SK-MEL-5 (cell line): Measurements from ENCODE around the gene NFATC2. TPM values are rescaled to one million over a fixed set of nuclear protein-coding genes. Genes with fewer than 3 reads are reported as not detected.
A peak's percentile ranks its signal among the peaks of the same experiment; 100 is the strongest.

Experiments
- DNase-seq: peaks from one replicate; pipeline ENCODE4 v3.0.0-alpha.2; 2016; ENCODE audit warnings: low read depth, low spot score
- in situ Hi-C: cut with HindIII; loops from 2 replicates; pipeline ENCODE4 v1.10.0; 2016; ENCODE audit warnings: low sequenced_read_pairs, high pct_unique_total_duplicates, low pct_unique_long_range_greater_than_20kb
- total RNA-seq: library from RNA; depleted of rRNA; stranded (reverse); fragments of >200 nt; shearing (Covaris generic); gene quantifications from 2 replicates; pipeline ENCODE4 v1.2.3, GENCODE V29; 2014

NFATC2 gene
- total RNA-seq, 1 experiment from 2014 or later: 2.6 TPM

DNA sequence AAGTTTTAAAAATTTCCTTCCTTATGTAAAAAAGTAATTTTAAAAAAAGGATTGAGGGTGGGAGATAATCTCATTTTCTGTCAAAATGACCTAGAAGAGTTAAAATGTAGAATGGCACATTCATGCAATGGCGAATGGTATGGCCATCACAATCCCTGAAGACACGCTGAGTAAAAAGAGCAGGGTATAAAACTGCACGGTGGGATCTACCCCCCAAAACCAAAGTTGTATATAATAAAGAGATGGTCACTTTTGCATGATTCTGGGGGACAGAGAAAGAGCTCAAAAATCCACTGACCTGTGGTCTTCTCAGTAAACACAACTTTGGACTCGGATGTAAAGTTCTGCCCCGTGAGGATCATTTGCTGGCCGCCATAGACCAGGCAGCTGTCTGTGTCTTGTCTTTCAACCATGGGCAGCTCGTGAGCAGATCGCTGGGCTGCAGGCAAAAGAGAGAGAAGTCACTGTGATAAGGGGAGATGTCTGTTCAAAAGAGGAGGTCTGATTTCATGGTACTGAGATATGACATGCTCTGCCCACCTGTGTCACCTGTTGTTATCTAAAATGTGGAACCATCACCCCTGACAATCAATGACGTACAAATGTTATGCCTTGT, 88.2 kb downstream of the NFATC2 start:
- in situ Hi-C loops: no loop called here
- DNase-seq: no peak

GRCh38 chr20:51452734-51453365, 89.7 kb downstream of the NFATC2 start:
- in situ Hi-C loops: no loop called here
- DNase-seq: no peak

DNA sequence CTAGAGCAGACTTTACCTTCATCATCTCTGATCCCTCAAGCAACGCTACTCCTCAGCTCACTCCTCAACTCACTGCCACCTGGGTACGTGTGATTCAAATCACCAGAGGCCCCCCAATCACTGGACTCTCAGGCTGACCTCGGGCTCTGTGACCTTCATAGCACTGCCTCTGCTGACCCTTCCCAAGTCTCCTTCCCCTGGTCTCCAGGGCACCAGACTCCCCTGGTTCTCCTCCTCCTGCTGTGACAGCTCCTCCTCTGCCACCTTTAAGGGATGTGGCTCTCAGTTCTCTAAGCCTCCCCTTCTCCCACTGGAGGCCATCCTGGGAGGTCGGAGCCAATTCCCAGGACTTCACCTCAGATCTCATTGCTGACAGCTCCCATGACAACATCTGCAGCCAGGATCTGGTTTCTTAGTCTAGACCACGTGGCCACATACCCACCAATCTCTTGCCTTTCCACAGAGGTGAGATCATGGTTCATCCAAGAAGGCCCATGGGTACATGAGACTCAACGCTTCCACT, 90.4 kb downstream of the NFATC2 start:
- no peak for DNase-seq
- in situ Hi-C loops: no loop called here

DNA sequence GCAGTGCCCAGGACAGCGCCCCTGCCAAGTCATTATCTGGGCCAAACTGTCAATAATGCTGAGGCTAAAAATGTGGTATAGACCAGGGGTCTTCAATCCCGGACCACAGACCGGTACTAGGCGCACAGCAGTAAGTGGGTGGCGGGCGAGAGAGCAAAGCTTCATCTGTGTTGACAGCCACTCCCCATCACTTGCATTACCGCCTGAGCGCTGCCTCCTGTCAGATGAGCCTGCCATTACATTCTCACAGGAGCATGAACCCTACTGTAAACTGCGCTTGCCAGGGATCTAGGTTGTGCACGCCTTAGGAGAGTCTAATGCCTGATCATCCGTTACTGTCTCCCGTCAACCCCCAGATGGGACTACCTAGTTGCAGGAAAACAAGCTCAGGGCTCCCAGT, 91.0 kb downstream of the NFATC2 start:
- in situ Hi-C loops: no loop called here
- DNase-seq: no peak

DNA sequence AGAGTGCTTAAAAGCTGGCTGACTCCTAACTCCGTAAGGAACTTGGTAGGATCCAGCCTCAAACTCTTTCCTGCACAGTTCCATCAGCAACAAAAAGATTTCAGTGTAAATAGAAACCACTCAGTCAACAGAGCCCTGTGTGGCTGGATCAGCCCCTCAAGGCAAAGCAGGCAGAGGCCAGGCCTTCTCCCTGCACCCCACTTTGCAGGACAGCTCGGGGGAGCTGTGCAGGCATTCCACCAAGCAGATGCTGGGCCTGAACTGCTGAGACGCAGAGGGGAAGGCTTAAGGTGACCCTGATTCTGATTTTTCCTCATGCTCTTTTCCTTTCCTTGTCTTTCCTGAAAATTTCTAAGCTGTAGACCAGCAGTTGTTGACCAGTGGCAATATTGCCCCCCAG, 91.5 kb downstream of the NFATC2 start:
- no peak for DNase-seq
- in situ Hi-C loops: no loop called here

DNA sequence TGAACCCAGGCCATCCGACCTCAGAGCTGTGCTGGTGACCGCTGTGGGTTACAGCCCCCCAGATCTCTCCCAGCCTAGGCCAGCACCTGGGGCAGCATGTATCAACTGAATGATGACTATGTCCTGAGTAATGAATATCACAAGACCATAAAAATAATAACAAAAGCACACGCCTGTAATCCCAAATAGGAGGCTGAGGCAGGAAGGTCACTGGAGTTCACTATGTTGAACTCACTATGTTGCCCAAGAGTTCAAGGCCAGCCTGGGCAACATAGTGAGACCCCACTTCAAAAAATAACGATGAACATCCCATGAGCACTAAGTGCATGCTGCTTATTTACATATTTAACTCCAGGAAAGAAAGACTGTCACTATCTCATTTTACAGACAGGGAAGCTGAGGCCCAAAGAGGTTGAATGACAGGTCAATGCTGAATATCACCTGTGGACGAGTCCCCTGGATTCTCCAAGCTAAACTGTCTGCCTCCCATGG, 92.3 kb downstream of the NFATC2 start:
- in situ Hi-C loops: no loop called here
- no peak for DNase-seq

DNA sequence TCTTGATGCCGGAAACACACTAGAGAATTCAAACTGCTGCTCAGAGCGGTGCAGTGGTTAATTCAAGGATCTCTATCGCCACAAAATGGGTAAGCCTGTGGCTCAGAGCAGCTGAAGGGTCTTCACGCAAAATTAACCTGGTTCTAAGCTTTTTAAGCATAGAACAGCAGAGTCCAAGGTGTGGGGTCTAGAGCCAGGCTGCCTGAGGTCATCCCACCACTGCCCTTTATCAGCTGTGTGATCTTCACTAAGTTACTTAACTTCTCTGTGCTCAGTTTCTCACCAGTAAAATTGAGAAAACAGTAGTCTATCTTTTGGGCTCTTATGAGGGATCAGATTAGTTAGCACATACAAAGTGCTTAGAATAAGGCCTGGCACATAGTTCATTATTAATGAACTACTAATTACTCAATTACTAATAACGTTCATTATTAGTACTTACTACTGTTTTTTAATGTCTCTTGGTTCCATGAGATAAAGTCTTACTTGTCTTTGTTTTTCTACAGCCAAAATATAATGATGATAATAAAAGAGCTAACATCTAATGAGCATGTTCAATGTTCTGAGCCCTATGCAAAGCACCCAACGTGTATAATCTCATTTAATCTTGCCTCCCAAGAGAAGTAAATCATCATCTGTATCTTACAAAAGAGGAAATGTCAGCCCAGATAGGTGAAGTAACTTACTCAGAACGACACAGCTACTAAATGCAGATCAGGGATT, 92.9 kb downstream of the NFATC2 start:
- DNase-seq: no peak
- in situ Hi-C loops: no loop called here

DNA sequence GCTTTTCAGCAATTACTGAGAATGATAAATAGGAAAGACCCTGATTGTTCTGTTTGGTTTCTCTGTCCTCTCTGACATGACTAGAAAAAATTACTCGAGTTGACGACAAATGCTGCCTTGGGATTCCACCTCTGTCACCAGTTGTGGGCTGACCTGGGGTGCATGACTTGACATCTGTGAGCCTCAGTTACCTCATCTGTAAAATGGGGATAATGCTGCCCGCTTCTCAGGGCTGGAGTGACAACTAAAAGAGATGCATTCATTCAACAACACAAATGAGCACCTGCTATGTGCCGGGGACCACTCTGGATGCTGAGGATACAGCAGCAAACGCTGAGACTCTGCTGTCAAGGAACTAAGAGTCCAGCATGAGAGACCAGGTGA, 94.8 kb downstream of the NFATC2 start:
- no peak for DNase-seq
- in situ Hi-C loops: no loop called here

DNA sequence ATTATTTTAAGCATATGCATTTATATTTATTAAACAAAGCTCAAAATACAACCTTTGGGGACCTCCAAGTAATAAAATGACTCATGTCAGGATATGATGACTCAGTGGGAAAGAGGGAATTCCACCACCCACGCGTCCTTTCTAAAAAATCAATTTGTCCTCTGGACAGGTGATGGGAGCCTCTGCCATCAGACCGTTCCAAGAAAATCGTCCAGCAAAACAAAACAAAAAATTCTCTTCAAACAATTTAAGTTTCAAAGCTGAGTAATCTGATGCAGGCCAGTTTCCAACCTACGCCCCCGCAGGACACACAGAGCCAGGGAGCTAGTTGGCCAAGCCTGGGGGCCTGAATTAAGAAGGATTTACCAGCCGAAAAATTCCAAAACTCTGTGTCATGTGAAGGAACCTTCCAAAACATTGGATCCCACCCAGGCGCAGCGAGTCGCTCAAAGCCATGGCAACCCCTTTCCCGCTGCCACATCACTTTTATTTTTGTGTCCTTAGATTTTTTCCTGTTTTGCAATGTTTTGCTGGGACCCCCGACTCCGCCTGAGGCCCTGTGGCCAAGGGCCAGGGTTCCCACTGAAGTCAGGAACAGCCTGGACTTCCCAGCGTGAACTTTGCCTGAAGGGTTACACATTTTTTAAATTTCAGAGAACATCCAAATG, 95.3 kb downstream of the NFATC2 start:
- DNase-seq: peak; percentile 56
- in situ Hi-C loops: no loop called here

GRCh38 chr20:51446656-51447055, 95.9 kb downstream of the NFATC2 start:
- in situ Hi-C loops: no loop called here
- no peak for DNase-seq

GRCh38 chr20:51446230-51446629, 96.3 kb downstream of the NFATC2 start:
- no peak for DNase-seq
- in situ Hi-C loops: no loop called here

- in situ Hi-C loops: no loop called here
- no peak for DNase-seq
Observed at GRCh38 chr20:51445591-51445990, 96.9 kb downstream of the NFATC2 start.

- DNase-seq: no peak
- in situ Hi-C loops: no loop called here
Observed at GRCh38 chr20:51444922-51445438, 97.5 kb downstream of the NFATC2 start.

- DNase-seq: no peak
- in situ Hi-C loops: no loop called here
Observed at GRCh38 chr20:51444467-51444866, 98.1 kb downstream of the NFATC2 start.

DNA sequence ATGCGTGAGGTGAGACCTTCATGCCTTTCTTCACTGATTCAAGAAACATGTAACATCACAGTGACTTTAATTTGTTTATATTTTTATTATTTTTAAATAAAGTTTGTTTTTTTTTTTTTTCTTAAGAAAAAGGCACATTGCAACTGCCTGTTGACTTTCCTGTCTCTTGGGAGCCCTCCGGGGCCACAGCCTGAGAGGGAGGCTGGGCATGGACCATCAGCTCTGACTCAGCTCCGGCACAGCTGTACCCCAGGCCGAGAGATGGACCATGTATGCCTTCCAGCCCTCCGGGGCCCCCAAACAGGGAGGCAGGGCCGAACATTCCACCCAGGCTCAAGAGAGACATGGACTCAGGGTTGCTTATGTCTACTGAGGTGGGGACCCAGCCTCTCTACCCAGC, 99.9 kb downstream of the NFATC2 start:
- no peak for DNase-seq
- in situ Hi-C loops: no loop called here

DNA sequence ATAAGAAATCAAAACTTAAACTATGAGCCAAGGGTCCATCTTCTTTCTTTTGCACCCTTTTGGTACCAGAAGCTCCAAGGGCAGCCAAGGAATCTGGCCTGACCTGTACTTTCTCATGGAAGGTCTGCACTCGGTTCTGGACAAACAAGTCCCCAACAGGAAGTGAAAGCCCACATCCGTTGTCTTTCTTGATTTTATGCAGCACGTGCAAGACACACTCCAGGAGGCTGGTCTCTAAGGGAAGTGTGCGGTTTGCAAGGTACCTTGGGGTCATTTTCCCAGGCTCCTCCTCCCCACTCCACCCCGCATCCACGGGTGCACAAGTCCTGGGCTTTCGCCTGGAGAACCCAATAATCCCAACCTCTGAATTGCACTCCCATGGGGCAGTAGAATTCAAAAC, 101.9 kb downstream of the NFATC2 start:
- in situ Hi-C loops: no loop called here
- DNase-seq: no peak

DNA sequence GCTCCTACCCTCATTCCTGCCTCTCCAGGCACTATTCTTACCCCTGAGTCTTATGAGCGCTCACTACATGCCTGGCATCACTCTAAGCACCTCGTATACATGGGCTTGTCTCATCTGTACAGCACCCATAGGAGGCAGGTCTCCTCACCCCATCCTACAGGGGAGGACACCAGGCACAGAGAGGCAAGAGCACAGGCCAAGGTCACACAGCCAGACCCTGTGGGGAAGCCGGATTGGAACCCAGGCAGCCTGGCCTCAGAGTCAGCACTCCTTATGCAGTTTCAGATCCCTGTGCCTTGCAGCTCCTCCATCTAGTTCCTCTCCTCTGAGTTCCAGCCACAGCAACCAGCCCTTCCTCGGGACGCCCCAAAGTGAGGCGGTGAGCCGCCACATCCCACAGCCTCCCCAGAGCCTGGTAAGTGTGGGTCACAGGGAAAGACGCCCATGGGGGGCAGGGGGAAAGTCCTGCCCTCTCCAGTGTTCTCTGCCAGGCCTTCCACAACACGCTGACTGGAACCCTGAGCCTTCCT, 103.3 kb downstream of the NFATC2 start:
- in situ Hi-C loops: no loop called here
- DNase-seq: no peak

DNA sequence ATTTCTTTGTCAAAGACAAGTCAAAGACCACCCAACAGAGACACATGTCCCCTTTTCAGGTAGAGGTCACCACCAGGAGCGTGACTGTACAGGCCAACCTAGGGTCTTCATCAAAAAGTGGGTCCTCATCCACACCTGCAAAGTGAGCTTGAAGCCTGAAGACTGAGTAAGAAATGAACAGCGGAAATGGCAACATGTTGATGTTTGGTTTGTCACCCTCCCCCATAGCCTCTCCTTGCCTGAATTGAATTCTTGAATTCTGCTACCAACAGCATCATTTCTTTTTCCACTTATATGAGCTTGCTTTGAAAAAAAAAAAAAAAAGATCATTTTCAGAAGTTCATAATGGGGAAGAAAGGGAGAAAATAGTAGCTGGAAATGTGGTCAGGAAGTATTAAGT, 104.4 kb downstream of the NFATC2 start:
- in situ Hi-C loops: no loop called here
- DNase-seq: no peak
